Urinary bladder (tissue), 4 donors: Measurements from ENCODE around the gene KSR2. TPM values are rescaled to one million over a fixed set of nuclear protein-coding genes. Genes with fewer than 3 reads are reported as not detected.

Experiments
- DNase-seq: peaks from one replicate; pipeline ENCODE4 v3.0.0-alpha.2; 2015; ENCODE audit errors: extremely low spot score
- H3K27ac ChIP-seq: one replicate; pipeline ENCODE4 v1.5.1; 2013; ENCODE audit warnings: low read depth, mild to moderate bottlenecking, moderate library complexity
- H3K36me3 ChIP-seq: one replicate; pipeline ENCODE4 v1.6.1; 2013; ENCODE audit warnings: mild to moderate bottlenecking, moderate library complexity; ENCODE audit not compliant: insufficient read depth
- H3K4me1 ChIP-seq: one replicate; pipeline ENCODE4 v1.6.1; 2013; ENCODE audit warnings: mild to moderate bottlenecking, moderate library complexity; ENCODE audit not compliant: insufficient read depth
- H3K4me3 ChIP-seq: one replicate; pipeline ENCODE4 v1.5.1; 2013; ENCODE audit warnings: low read depth, low read length
- WGBS: extraction: QIAGEN DNeasy Blood & Tissue Kit; methylation state at CpG from one replicate; pipeline ENCODE4 v1.1.7; 2013; 5-methylcytosine and 5-hydroxymethylcytosine counted together
- polyA plus RNA-seq: library from polyadenylated mRNA; stranded (reverse); fragments of 200-250 nt; gene quantifications from one replicate; pipeline ENCODE4 v1.2.3, GENCODE V29; 2013
- total RNA-seq: library from RNA; depleted of rRNA; stranded (reverse); fragments of >200 nt; gene quantifications from one replicate; pipeline ENCODE4 v1.2.3, GENCODE V29; 2014
- donor health status: healthy with polysubstance abuse.
- donor health status: healthy.

The KSR2 gene
- total and polyA plus RNA-seq, 2 donors = 0.05 to 0.32 TPM

GRCh38 chr12:117441751-117442150 is 527.0 kb downstream of the KSR2 start:
- H3K4me1 ChIP-seq = no peaks in the 10 kb centered on the region
- H3K36me3 ChIP-seq = no peaks in the 10 kb centered on the region
- WGBS = 52% methylated on average over 4 of the region's 4 CpGs
- no peak overlapping the region for H3K27ac ChIP-seq
- no peak overlapping the region for H3K4me3 ChIP-seq
- DNase-seq = no peak

- H3K4me1 ChIP-seq = no peaks in the 10 kb centered on the region
- no peaks in the 10 kb centered on the region for H3K36me3 ChIP-seq
- no peak overlapping the region for H3K4me3 ChIP-seq
- no peak for DNase-seq
- no peak overlapping the region for H3K27ac ChIP-seq
- WGBS = 90% methylated on average over 2 of the region's 2 CpGs
These were observed 528.4 kb downstream of the KSR2 start for GRCh38 chr12:117440384-117440783.

- WGBS = 40% methylated on average over 13 of the region's 13 CpGs
- no peak for DNase-seq
- Histone ChIP-seq H3K27ac (no peak overlapping the region), H3K4me3 (no peak overlapping the region), H3K4me1 (no peaks in the 10 kb centered on the region), H3K36me3 (no peaks in the 10 kb centered on the region)
These were observed 529.2 kb downstream of the KSR2 start for GRCh38 chr12:117439531-117440001.

GRCh38 chr12:117438809-117439208 is 530.0 kb downstream of the KSR2 start:
- Histone ChIP-seq H3K27ac (no peak overlapping the region), H3K4me1 (no peaks in the 10 kb centered on the region), H3K4me3 (no peak overlapping the region), H3K36me3 (no peaks in the 10 kb centered on the region)
- 87% methylated on average over 6 of the region's 6 CpGs for WGBS
- DNase-seq = no peak

GRCh38 chr12:117437516-117438255 is 531.1 kb downstream of the KSR2 start:
- H3K4me1 ChIP-seq = no peaks in the 10 kb centered on the region
- no peaks in the 10 kb centered on the region for H3K36me3 ChIP-seq
- H3K4me3 ChIP-seq = no peak overlapping the region
- WGBS = 68% methylated on average over 11 of the region's 11 CpGs
- H3K27ac ChIP-seq = no peak overlapping the region
- no peak for DNase-seq

- H3K4me3 ChIP-seq = no peak overlapping the region
- no peaks in the 10 kb centered on the region for H3K4me1 ChIP-seq
- WGBS = 91% methylated on average over 3 of the region's 3 CpGs
- no peaks in the 10 kb centered on the region for H3K36me3 ChIP-seq
- H3K27ac ChIP-seq = no peak overlapping the region
- DNase-seq = no peak
These were observed 534.9 kb downstream of the KSR2 start for GRCh38 chr12:117433878-117434277.

- DNase-seq = no peak
- 76% methylated on average over 6 of the region's 6 CpGs for WGBS
- no peak overlapping the region for H3K27ac ChIP-seq
- no peak overlapping the region for H3K4me3 ChIP-seq
- H3K4me1 ChIP-seq = no peaks in the 10 kb centered on the region
- no peaks in the 10 kb centered on the region for H3K36me3 ChIP-seq
These were observed 538.5 kb downstream of the KSR2 start for GRCh38 chr12:117430246-117430645.

- no peaks in the 10 kb centered on the region for H3K36me3 ChIP-seq
- DNase-seq = no peak
- H3K4me1 ChIP-seq = no peaks in the 10 kb centered on the region
- 67% methylated on average over 3 of the region's 3 CpGs for WGBS
- no peak overlapping the region for H3K27ac ChIP-seq
- no peak overlapping the region for H3K4me3 ChIP-seq
These were observed 541.6 kb downstream of the KSR2 start for GRCh38 chr12:117427211-117427610.

- no peak for DNase-seq
- H3K27ac ChIP-seq = no peak overlapping the region
- whole genome bisulfite sequencing = 85% methylated on average over 2 of the region's 2 CpGs
- H3K4me3 ChIP-seq = no peak overlapping the region
- no peaks in the 10 kb centered on the region for H3K36me3 ChIP-seq
- no peaks in the 10 kb centered on the region for H3K4me1 ChIP-seq
These were observed 546.8 kb downstream of the KSR2 start for GRCh38 chr12:117421987-117422386.

GRCh38 chr12:117421068-117421752 is 547.6 kb downstream of the KSR2 start:
- WGBS = 57% methylated on average over 4 of the region's 4 CpGs
- H3K36me3 ChIP-seq = no peaks in the 10 kb centered on the region

GRCh38 chr12:117417004-117417403 is 551.8 kb downstream of the KSR2 start:
- H3K4me1 ChIP-seq = no peaks in the 10 kb centered on the region
- H3K27ac ChIP-seq = no peak overlapping the region
- H3K36me3 ChIP-seq = no peaks in the 10 kb centered on the region
- no peak for DNase-seq
- WGBS = 37% methylated on average over 1 of the region's 1 CpG
- H3K4me3 ChIP-seq = no peak overlapping the region

More at GRCh38 chr12:117421068-117421752, 547.6 kb downstream of the KSR2 start:
- DNase-seq = no peak
- Histone ChIP-seq H3K4me3 (no peak overlapping the region), H3K27ac (no peak overlapping the region), H3K4me1 (no peaks in the 10 kb centered on the region)

GRCh38 chr12:117412465-117413188 is 556.2 kb downstream of the KSR2 start:
- Histone ChIP-seq H3K36me3 (no peaks in the 10 kb centered on the region), H3K4me3 (no peak overlapping the region), H3K4me1 (no peaks in the 10 kb centered on the region), H3K27ac (no peak overlapping the region)
- DNase-seq = no peak
- WGBS = 56% methylated on average over 11 of the region's 11 CpGs

- no peak overlapping the region for H3K4me3 ChIP-seq
- H3K36me3 ChIP-seq = no peaks in the 10 kb centered on the region
- no peak for DNase-seq
- no peak overlapping the region for H3K27ac ChIP-seq
- H3K4me1 ChIP-seq = no peaks in the 10 kb centered on the region
These were observed 559.5 kb downstream of the KSR2 start for GRCh38 chr12:117409286-117409685.
